ENCODE data around the gene HOXB2.

HOXB2 gene

GRCh38 chr17:48567646-48568354, 22.9 kb upstream of the HOXB2 start:
- no peak for ATAC-seq
- no peak for TF ChIP-seq CSDC2 (CRISPR knock-in tag; IDR thresholded peaks at IDR 0.05)
- TF ChIP-seq ZNF70 (CRISPR knock-in tag; IDR thresholded peaks at IDR 0.05): no peak
- TF ChIP-seq PATZ1 (CRISPR knock-in tag; IDR thresholded peaks at IDR 0.05; ENCODE audit: borderline replicate concordance): no peak
- TF ChIP-seq ZNF8 (CRISPR knock-in tag; IDR thresholded peaks at IDR 0.05): no peak
- no peak for TF ChIP-seq TOX (CRISPR knock-in tag; IDR thresholded peaks at IDR 0.05; ENCODE audit: borderline replicate concordance)
- TF ChIP-seq ISL1 (CRISPR knock-in tag; IDR thresholded peaks at IDR 0.05): no peak

GRCh38 chr17:48567209-48567608, 22.3 kb upstream of the HOXB2 start:
- TF ChIP-seq RARB (CRISPR knock-in tag; IDR thresholded peaks at IDR 0.05) (no peak), BACH2 (CRISPR knock-in tag; IDR thresholded peaks at IDR 0.05; ENCODE audit: borderline replicate concordance) (no peak), ISL1 (CRISPR knock-in tag; IDR thresholded peaks at IDR 0.05) (no peak), PATZ1 (CRISPR knock-in tag; IDR thresholded peaks at IDR 0.05; ENCODE audit: borderline replicate concordance) (no peak), CSRNP3 (CRISPR knock-in tag; IDR thresholded peaks at IDR 0.05) (no peak), CREB5 (CRISPR knock-in tag; IDR thresholded peaks at IDR 0.05; ENCODE audit: low read depth) (no peak), ZNF565 (CRISPR knock-in tag; conservative IDR thresholded peaks at IDR 0.05; ENCODE audit: low read depth) (no peak), ZFP3 (CRISPR knock-in tag; IDR thresholded peaks at IDR 0.05) (no peak), ZFP30 (CRISPR knock-in tag; IDR thresholded peaks at IDR 0.05) (no peak), TSHZ2 (CRISPR knock-in tag; IDR thresholded peaks at IDR 0.05) (no peak), GLIS3 (CRISPR knock-in tag; IDR thresholded peaks at IDR 0.05) (no peak), TCF4 (CRISPR knock-in tag; IDR thresholded peaks at IDR 0.05; ENCODE audit: borderline replicate concordance) (no peak), ESRRG (CRISPR knock-in tag; IDR thresholded peaks at IDR 0.05) (no peak), ARNTL (CRISPR knock-in tag; IDR thresholded peaks at IDR 0.05; ENCODE audit: borderline replicate concordance, low read depth) (no peak), ZNF8 (CRISPR knock-in tag; IDR thresholded peaks at IDR 0.05) (no peak)
- ATAC-seq: no peak

GRCh38 chr17:48566717-48567116, 21.8 kb upstream of the HOXB2 start:
- TF ChIP-seq ZNF8 (CRISPR knock-in tag; IDR thresholded peaks at IDR 0.05) (no peak), PPARA (CRISPR knock-in tag; IDR thresholded peaks at IDR 0.05; ENCODE audit: borderline replicate concordance) (no peak), TCF4 (CRISPR knock-in tag; IDR thresholded peaks at IDR 0.05; ENCODE audit: borderline replicate concordance) (no peak), GLIS3 (CRISPR knock-in tag; IDR thresholded peaks at IDR 0.05) (no peak), ISL1 (CRISPR knock-in tag; IDR thresholded peaks at IDR 0.05) (no peak), PATZ1 (CRISPR knock-in tag; IDR thresholded peaks at IDR 0.05; ENCODE audit: borderline replicate concordance) (no peak), ARNTL (CRISPR knock-in tag; IDR thresholded peaks at IDR 0.05; ENCODE audit: borderline replicate concordance, low read depth) (no peak), ZC3H10 (CRISPR knock-in tag; IDR thresholded peaks at IDR 0.05) (no peak), SNAI2 (CRISPR knock-in tag; IDR thresholded peaks at IDR 0.05) (no peak), ZNF70 (CRISPR knock-in tag; IDR thresholded peaks at IDR 0.05) (no peak), ZFP30 (CRISPR knock-in tag; IDR thresholded peaks at IDR 0.05) (no peak), ZFP3 (CRISPR knock-in tag; IDR thresholded peaks at IDR 0.05) (no peak)
- no peak for ATAC-seq
